ENCODE measurements around the gene KCND3.

KCND3 gene

GRCh38 chr1:111987502-111987901 is 2.0 kb downstream of the KCND3 start:
- FAIRE-seq (no peak), DNase-seq (ENCODE audit: insufficient read length) (no peak)
- TF ChIP-seq TAF1 (IDR thresholded peaks at IDR 0.05; ENCODE audit: borderline replicate concordance, low read depth, low read length) (no peak), POLR2AphosphoS5 (IDR thresholded peaks at IDR 0.05; ENCODE audit: low read depth, low read length) (no peak), POLR2A (IDR thresholded peaks at IDR 0.05; ENCODE audit: low read depth, low read length) (no peak)

- FAIRE-seq (no peak), DNase-seq (ENCODE audit: insufficient read length) (no peak)
- TF ChIP-seq TAF1 (IDR thresholded peaks at IDR 0.05; ENCODE audit: borderline replicate concordance, low read depth, low read length): no peak
Observed at GRCh38 chr1:111983500-111983899, 6.0 kb downstream of the KCND3 start.

GRCh38 chr1:111982428-111982827 is 7.0 kb downstream of the KCND3 start:
- TF ChIP-seq POLR2AphosphoS5 (IDR thresholded peaks at IDR 0.05; ENCODE audit: low read depth, low read length) (no peak), TAF1 (IDR thresholded peaks at IDR 0.05; ENCODE audit: borderline replicate concordance, low read depth, low read length) (no peak), POLR2A (IDR thresholded peaks at IDR 0.05; ENCODE audit: low read depth, low read length) (no peak)
- FAIRE-seq: no peak
- no peak for DNase-seq (ENCODE audit: insufficient read length)

GRCh38 chr1:111981871-111982270 is 7.6 kb downstream of the KCND3 start:
- no peak for TF ChIP-seq POLR2AphosphoS5 (IDR thresholded peaks at IDR 0.05; ENCODE audit: low read depth, low read length)
- TF ChIP-seq TAF1 (IDR thresholded peaks at IDR 0.05; ENCODE audit: borderline replicate concordance, low read depth, low read length): no peak
- TF ChIP-seq POLR2A (IDR thresholded peaks at IDR 0.05; ENCODE audit: low read depth, low read length): no peak
- no peak for DNase-seq (ENCODE audit: insufficient read length)
- FAIRE-seq: no peak

- no peak for DNase-seq (ENCODE audit: insufficient read length)
- no peak for FAIRE-seq
- no peak for TF ChIP-seq POLR2A (IDR thresholded peaks at IDR 0.05; ENCODE audit: low read depth, low read length)
- TF ChIP-seq POLR2AphosphoS5 (IDR thresholded peaks at IDR 0.05; ENCODE audit: low read depth, low read length): no peak
- no peak for TF ChIP-seq TAF1 (IDR thresholded peaks at IDR 0.05; ENCODE audit: borderline replicate concordance, low read depth, low read length)
Observed at GRCh38 chr1:111981090-111981489, 8.4 kb downstream of the KCND3 start.

- TF ChIP-seq POLR2AphosphoS5 (IDR thresholded peaks at IDR 0.05; ENCODE audit: low read depth, low read length): no peak
- TF ChIP-seq TAF1 (IDR thresholded peaks at IDR 0.05; ENCODE audit: borderline replicate concordance, low read depth, low read length): no peak
- TF ChIP-seq POLR2A (IDR thresholded peaks at IDR 0.05; ENCODE audit: low read depth, low read length): no peak
- no peak for FAIRE-seq
- no peak for DNase-seq (ENCODE audit: insufficient read length)
Observed at GRCh38 chr1:111980686-111981085, 8.8 kb downstream of the KCND3 start.

- DNase-seq (ENCODE audit: insufficient read length): no peak
- TF ChIP-seq TAF1 (IDR thresholded peaks at IDR 0.05; ENCODE audit: borderline replicate concordance, low read depth, low read length): no peak
- TF ChIP-seq POLR2A (IDR thresholded peaks at IDR 0.05; ENCODE audit: low read depth, low read length): no peak
- TF ChIP-seq POLR2AphosphoS5 (IDR thresholded peaks at IDR 0.05; ENCODE audit: low read depth, low read length): no peak
- FAIRE-seq: no peak
Observed at GRCh38 chr1:111978695-111979094, 10.8 kb downstream of the KCND3 start.

GRCh38 chr1:111977378-111977777 is 12.1 kb downstream of the KCND3 start:
- TF ChIP-seq POLR2AphosphoS5 (IDR thresholded peaks at IDR 0.05; ENCODE audit: low read depth, low read length) (no peak), TAF1 (IDR thresholded peaks at IDR 0.05; ENCODE audit: borderline replicate concordance, low read depth, low read length) (no peak), POLR2A (IDR thresholded peaks at IDR 0.05; ENCODE audit: low read depth, low read length) (no peak)
- FAIRE-seq: no peak
- no peak for DNase-seq (ENCODE audit: insufficient read length)

- TF ChIP-seq POLR2A (IDR thresholded peaks at IDR 0.05; ENCODE audit: low read depth, low read length) (no peak), TAF1 (IDR thresholded peaks at IDR 0.05; ENCODE audit: borderline replicate concordance, low read depth, low read length) (no peak), POLR2AphosphoS5 (IDR thresholded peaks at IDR 0.05; ENCODE audit: low read depth, low read length) (no peak)
- DNase-seq (ENCODE audit: insufficient read length) (no peak), FAIRE-seq (no peak)
Observed at GRCh38 chr1:111976842-111977241, 12.6 kb downstream of the KCND3 start.

GRCh38 chr1:111976332-111976731 is 13.1 kb downstream of the KCND3 start:
- FAIRE-seq (no peak), DNase-seq (ENCODE audit: insufficient read length) (no peak)
- no peak for TF ChIP-seq TAF1 (IDR thresholded peaks at IDR 0.05; ENCODE audit: borderline replicate concordance, low read depth, low read length)
- TF ChIP-seq POLR2AphosphoS5 (IDR thresholded peaks at IDR 0.05; ENCODE audit: low read depth, low read length): no peak
- TF ChIP-seq POLR2A (IDR thresholded peaks at IDR 0.05; ENCODE audit: low read depth, low read length): no peak

- TF ChIP-seq TAF1 (IDR thresholded peaks at IDR 0.05; ENCODE audit: borderline replicate concordance, low read depth, low read length) (no peak), POLR2A (IDR thresholded peaks at IDR 0.05; ENCODE audit: low read depth, low read length) (no peak), POLR2AphosphoS5 (IDR thresholded peaks at IDR 0.05; ENCODE audit: low read depth, low read length) (no peak)
- FAIRE-seq (no peak), DNase-seq (ENCODE audit: insufficient read length) (no peak)
Observed at GRCh38 chr1:111973150-111973790, 16.2 kb downstream of the KCND3 start.

GRCh38 chr1:111971396-111971795 is 18.1 kb downstream of the KCND3 start:
- TF ChIP-seq TAF1 (IDR thresholded peaks at IDR 0.05; ENCODE audit: borderline replicate concordance, low read depth, low read length) (no peak), POLR2A (IDR thresholded peaks at IDR 0.05; ENCODE audit: low read depth, low read length) (no peak), POLR2AphosphoS5 (IDR thresholded peaks at IDR 0.05; ENCODE audit: low read depth, low read length) (no peak)
- no peak for FAIRE-seq
- DNase-seq (ENCODE audit: insufficient read length): no peak

Measured in GM12892 (cell line).